Pancreas (tissue), 10 donors: ENCODE measurements around the gene NDUFS8. TPM values are rescaled to one million over a fixed set of nuclear protein-coding genes. Genes with fewer than 3 reads are reported as not detected.

Source experiments
- ATAC-seq, 4 donors: fragments of 200-7000 bp; cut with Tn5 transposase; one replicate each; pipeline versions ENCODE4 v1.8.0 to v1.9.1; 2020; ENCODE audit warnings: mild to moderate bottlenecking in 4 of 4, moderate library complexity in 4 of 4
- DNase-seq, 6 donors: peaks; one replicate each; pipeline ENCODE4 v3.0.0-alpha.2; 2020
- FAIRE-seq: peaks from 2 replicates; lab custom pipeline; 2012; peaks lifted over from hg19 to GRCh38; lab: Jason Lieb, UNC
- H3K27ac ChIP-seq, 4 donors: fragments of 200-600 bp; sonication (generic); 1 replicate in 3 of 4; 2 replicates in 1 of 4; pipeline versions ENCODE4 v1.5.0 to v1.8.0; 2020
- H3K27me3 ChIP-seq, 4 donors: fragments of 200-600 bp; one replicate each; pipeline ENCODE4 v1.8.0; 2021
- H3K36me3 ChIP-seq, 3 donors: fragments of 200-600 bp; sonication (generic) in 1 of 3; one replicate each; pipeline versions ENCODE4 v1.5.0 to v1.8.0; 2020 to 2021
- H3K4me1 ChIP-seq, 3 donors: fragments of 200-600 bp; one replicate each; pipeline ENCODE4 v1.8.0; 2021
- H3K4me3 ChIP-seq, 4 donors: fragments of 200-600 bp; sonication (generic) in 2 of 4; one replicate each; pipeline versions ENCODE4 v1.5.0 to v1.8.0; 2020 to 2021
- H3K9me3 ChIP-seq, 4 donors: fragments of 200-600 bp; one replicate each; pipeline ENCODE4 v1.8.0; 2021
- WGBS, 2 donors: extraction: QIAGEN DNeasy Blood & Tissue Kit; methylation state at CpG; one replicate each; pipeline ENCODE4 v1.1.7; 2013; 5-methylcytosine and 5-hydroxymethylcytosine counted together
- intact Hi-C, 3 donors: fragments of 100-400 bp; cut with DNase I; formaldehyde crosslinking; loops; one replicate each; pipeline versions ENCODE4 v1.11.1 to v1.14.2; 2022
- polyA plus RNA-seq, 2 donors: library from polyadenylated mRNA; stranded (reverse); fragments of 200-250 nt; gene quantifications; one replicate each; pipeline ENCODE4 v1.2.3, GENCODE V29; 2013
- total RNA-seq, 6 donors: library from RNA; stranded (reverse); fragmentation: NEBNext Ultra II Directional in 4 of 6; extraction: Animal tissue kit (Norgen Biotek cat#: 25700) in 4 of 6; gene quantifications; one replicate each; pipeline versions ENCODE4 v1.2.1 to v1.2.4, GENCODE V29; 2021 to 2023
- TF ChIP-seq, protein P1 (sequence below), 4 donors: fragments of 200-600 bp; sonication (generic) in 3 of 4; IDR thresholded peaks; one replicate each; pipeline versions ENCODE4 v1.5.0 to v1.8.0; 2021; ENCODE audit warnings: antibody characterized with exemption in 4 of 4
- donor health status: healthy with polysubstance abuse.
- donor health status: DM: no; HTN: no; CAD: no; lungs with moderate emphysema.
- donor health status: DM: no; HTN: no; CAD: no.
- donor health status: control.
- donor health status: control.
- donor health status: Bipolar disorder and iron deficiency.
- donor health status: DM: yes; HTN: yes; CAD: no.
- donor health status: DM: no; HTN: no; CAD: no.
- donor health status: DM: no; HTN: no; CAD: no.
- donor health status: DM: yes; HTN: yes; CAD: no.

The NDUFS8 gene
- total and polyA plus RNA-seq, 8 donors, result 43.6 to 121 (median 61.8) TPM

DNA sequence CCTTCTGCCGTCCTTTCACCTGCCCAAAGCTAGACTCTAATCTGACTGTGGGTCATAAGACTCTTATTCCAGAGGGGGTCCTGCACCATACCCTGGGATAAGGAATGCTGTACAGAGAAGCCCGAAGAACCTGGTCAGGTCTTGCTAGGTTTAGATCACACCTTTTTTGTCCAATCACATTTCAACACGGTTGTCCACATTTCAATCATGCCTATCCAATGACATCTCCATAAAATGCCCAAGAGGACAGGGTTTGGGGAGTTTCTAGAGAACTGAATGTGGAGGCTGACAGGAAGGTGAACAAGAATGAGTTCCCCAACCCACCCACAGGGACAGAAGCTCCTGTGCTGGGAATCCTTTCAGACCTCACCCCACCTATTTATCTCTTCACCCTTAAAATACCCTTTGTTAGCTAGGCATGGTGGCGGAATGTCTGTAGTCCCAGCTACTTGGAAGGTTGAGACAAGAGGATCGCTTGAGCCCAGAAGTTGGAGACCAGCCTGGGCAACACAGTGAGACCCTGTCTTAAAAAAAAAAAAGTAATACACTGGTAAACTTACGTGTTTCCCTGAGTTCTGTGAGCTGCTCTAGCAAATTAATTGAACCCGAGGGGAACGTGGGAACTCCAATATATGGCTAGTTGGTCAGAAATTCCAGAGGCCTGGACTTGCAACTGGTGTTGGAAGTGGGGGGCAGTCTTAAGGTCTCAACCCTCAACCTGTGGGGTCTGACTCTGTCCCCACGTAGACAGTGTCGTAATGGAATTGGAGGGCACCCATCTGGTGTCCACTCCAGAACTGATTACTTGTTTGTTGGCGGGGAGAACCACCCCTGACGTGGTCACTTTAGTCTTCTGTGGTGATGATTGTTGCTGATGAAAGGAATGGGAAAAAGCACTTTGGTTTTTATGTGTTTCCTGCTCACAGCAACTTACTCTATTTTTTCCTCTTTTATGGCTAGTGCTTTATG is 26.1 kb downstream of the NDUFS8 start:
- intact Hi-C loops, result no loop called here

DNA sequence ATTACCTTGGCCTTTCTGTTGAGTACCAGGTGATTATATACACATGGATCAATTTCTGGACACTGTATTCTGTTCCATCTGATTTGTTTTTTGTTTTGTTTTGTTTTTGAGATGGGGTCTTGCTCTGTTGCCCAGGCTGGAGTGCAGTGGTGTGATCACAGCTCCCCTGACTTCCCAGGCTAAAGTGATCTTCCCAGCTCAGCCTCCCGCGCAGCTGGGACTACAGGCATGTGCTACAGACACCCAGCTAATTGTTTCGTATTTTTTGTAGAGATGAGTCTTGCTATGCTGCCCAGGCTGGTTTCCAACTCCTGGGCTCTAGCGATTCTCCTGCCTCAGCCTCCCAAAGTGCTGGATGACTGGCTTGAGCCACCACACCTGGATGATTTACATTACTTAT is 27.3 kb downstream of the NDUFS8 start:
- Histone ChIP-seq H3K4me3 (no peak overlapping the region), H3K27me3 (no peaks in the 10 kb centered on the region), H3K9me3 (no peaks in the 10 kb centered on the region), H3K4me1 (no peaks in the 10 kb centered on the region), H3K27ac (no peak overlapping the region), H3K36me3 (peaks cover 0 to 36% (median 20%) of the 10 kb centered on the region in 3 donors)
- intact Hi-C loops, result no loop called here
- no peak for FAIRE-seq
- 96 to 97% methylated on average over 4 of the region's 4 CpGs for WGBS, 2 donors
- TF ChIP-seq, protein P1, sequence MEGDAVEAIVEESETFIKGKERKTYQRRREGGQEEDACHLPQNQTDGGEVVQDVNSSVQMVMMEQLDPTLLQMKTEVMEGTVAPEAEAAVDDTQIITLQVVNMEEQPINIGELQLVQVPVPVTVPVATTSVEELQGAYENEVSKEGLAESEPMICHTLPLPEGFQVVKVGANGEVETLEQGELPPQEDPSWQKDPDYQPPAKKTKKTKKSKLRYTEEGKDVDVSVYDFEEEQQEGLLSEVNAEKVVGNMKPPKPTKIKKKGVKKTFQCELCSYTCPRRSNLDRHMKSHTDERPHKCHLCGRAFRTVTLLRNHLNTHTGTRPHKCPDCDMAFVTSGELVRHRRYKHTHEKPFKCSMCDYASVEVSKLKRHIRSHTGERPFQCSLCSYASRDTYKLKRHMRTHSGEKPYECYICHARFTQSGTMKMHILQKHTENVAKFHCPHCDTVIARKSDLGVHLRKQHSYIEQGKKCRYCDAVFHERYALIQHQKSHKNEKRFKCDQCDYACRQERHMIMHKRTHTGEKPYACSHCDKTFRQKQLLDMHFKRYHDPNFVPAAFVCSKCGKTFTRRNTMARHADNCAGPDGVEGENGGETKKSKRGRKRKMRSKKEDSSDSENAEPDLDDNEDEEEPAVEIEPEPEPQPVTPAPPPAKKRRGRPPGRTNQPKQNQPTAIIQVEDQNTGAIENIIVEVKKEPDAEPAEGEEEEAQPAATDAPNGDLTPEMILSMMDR (IDR thresholded peaks at IDR 0.05), result no peak
- no peak for DNase-seq
- ATAC-seq, result no peak

More for the DNA sequence above, 26.1 kb downstream of the NDUFS8 start:
- no peak for DNase-seq
- 90 to 93% methylated on average over 12 of the region's 12 CpGs for WGBS, 2 donors
- Histone ChIP-seq H3K27ac (no peak overlapping the region), H3K36me3 (peaks cover 0 to 38% (median 16%) of the 10 kb centered on the region in 3 donors), H3K9me3 (no peaks in the 10 kb centered on the region), H3K4me3 (no peak overlapping the region), H3K4me1 (no peaks in the 10 kb centered on the region), H3K27me3 (no peaks in the 10 kb centered on the region)
- no peak for FAIRE-seq
- TF ChIP-seq, protein P1 (IDR thresholded peaks at IDR 0.05), result no peak
- ATAC-seq, result no peak

DNA sequence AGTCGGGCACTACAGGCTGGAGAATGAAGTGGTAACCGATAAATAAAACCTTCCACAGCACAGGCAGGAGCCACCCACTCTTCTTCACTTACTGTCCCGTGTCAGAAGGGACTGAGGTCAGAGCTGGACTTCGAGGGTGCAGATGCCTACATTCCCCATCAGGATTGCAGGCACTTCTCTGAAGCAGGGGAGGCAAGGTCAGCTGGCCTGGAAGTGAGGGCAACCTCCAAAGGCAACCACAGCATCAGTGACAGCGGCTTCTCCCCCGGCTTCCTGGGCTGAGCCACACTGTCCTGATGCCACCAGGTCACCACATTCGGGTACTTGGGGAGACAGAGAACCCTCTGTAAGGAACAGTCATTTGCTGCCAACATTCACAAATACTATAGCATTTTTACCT is 31.0 kb downstream of the NDUFS8 start:
- Histone ChIP-seq H3K4me3 (no peak overlapping the region), H3K4me1 (no peaks in the 10 kb centered on the region), H3K27ac (no peak overlapping the region), H3K9me3 (no peaks in the 10 kb centered on the region), H3K27me3 (no peaks in the 10 kb centered on the region), H3K36me3 (peaks cover 0 to 65% (median 28%) of the 10 kb centered on the region in 3 donors)
- intact Hi-C loops, result no loop called here
- TF ChIP-seq, protein P1 (IDR thresholded peaks at IDR 0.05), result no peak
- ATAC-seq (no peak), DNase-seq (peak in 1 of 6 donors; percentile 21), FAIRE-seq (no peak)
- WGBS, 2 donors, result 92 to 93% methylated on average over 7 of the region's 7 CpGs

DNA sequence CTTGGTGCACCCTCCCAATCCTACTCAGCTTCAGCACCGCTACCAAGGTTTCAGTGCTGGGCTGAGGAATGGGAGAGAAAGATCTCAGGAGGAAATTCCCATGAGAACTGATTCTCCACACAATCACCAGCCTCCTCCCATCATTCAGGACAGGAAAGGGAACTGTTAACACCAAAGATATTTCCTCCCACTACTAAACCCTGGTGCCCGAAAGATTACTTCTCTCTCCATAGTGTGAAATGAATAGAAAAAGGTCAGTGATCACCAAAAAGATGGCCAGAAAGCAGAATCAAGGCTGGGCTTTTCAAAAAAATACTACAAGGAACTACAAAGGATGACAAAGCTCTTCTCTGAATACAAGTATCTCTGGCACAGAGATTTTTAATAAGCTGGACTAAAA is 34.4 kb downstream of the NDUFS8 start:
- DNase-seq, result no peak
- Histone ChIP-seq H3K4me1 (no peaks in the 10 kb centered on the region), H3K36me3 (peaks cover 6 to 82% (median 35%) of the 10 kb centered on the region in 3 donors), H3K4me3 (no peak overlapping the region), H3K9me3 (no peaks in the 10 kb centered on the region), H3K27ac (no peak overlapping the region), H3K27me3 (no peaks in the 10 kb centered on the region)
- intact Hi-C loops, result no loop called here
- no peak for FAIRE-seq
- 89 to 92% methylated on average over 2 of the region's 2 CpGs for WGBS, 2 donors
- TF ChIP-seq, protein P1 (IDR thresholded peaks at IDR 0.05), result no peak
- no peak for ATAC-seq

DNA sequence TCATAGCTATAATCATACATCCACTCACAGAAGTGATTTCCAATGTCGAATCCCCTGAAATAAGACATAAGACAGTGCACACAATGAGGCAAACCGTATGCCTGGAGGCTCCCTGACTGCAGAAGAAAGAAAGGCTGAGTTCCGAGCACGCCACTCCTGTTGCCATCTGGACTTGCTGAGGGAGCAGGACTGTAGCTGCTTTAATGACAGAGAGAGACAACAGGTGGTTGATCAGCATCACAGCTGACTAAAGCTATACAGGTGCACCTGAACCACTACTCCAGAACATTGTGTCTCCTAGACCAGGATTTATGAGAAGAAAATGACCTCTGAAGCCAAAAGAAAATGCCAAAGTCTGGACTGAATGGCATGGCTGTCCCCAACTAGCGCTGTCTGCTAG is 35.4 kb downstream of the NDUFS8 start:
- Histone ChIP-seq H3K27me3 (no peaks in the 10 kb centered on the region), H3K4me3 (no peak overlapping the region), H3K27ac (no peak overlapping the region), H3K36me3 (peaks cover 6 to 84% (median 32%) of the 10 kb centered on the region in 3 donors), H3K4me1 (no peaks in the 10 kb centered on the region), H3K9me3 (no peaks in the 10 kb centered on the region)
- FAIRE-seq (no peak), DNase-seq (peak in 1 of 6 donors; percentile 9), ATAC-seq (peak in 1 of 4 donors; percentile 68)
- TF ChIP-seq, protein P1 (IDR thresholded peaks at IDR 0.05), result no peak
- intact Hi-C loops, result no loop called here
- 84 to 87% methylated on average over 5 of the region's 5 CpGs for WGBS, 2 donors
